ENCODE measurements around the gene DCAF6.
"Not testable (repeated sequence)": the region's sequence is repeated elsewhere in the genome, so short reads cannot be mapped to it uniquely, and the experiment has no call there.

Gene DCAF6

DNA sequence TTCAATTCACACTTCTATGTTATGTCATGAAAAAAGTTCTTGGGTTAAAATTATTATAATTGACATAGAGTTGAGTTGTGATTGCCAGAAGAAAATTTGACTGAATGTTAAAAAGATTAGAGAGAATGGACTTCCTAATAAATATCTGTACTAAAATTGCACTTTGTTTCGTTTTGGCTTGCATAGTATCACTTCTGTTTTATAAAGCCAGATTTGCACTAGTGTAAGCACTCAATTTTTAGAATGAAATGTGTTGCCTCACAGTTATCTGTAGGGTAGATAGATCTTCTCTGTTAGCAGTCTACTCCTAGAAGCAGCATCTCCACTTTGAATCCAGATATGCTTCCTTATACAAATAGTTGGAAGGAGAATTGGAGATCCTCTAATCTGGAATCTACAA is 95.5 kb downstream of the DCAF6 start:
- no peak for DNase-seq

DNA sequence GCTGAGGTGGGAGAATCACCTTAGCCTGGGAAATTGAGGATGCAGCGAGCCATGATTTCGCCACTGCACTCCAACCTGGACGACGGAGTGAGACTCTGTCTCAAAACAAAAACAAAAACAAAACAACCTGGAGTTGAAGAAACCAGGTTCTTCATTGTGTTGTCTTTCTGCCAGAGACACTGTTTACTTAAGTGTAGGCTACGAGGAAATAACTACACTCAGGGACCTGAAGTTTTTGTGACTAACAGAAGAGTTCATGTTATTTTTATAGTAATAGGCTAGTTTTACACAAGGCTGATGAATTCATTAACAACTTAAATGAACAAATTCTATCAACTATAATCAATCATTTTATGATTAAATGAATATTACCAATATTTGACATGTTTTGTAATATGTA is 98.9 kb downstream of the DCAF6 start:
- DNase-seq: no peak

DNA sequence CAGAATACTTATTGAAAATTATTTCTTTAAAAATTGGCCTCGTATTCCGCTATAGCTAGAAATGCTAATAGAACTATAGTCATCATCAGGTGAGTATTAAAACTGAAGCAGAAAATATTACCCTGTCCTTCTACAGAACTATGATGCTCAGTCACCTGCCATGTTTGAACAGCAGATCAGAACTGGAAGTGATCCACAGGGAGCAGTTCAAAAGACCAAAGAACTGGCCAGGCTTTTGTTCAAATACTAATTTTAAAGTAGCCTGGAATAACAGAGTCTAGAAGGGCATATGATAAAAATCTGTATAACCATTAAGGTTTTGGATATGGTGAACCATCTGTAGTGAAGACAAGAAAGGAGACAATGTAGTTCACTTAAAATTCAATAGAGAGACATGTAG is 105.9 kb downstream of the DCAF6 start:
- no peak for DNase-seq

DNA sequence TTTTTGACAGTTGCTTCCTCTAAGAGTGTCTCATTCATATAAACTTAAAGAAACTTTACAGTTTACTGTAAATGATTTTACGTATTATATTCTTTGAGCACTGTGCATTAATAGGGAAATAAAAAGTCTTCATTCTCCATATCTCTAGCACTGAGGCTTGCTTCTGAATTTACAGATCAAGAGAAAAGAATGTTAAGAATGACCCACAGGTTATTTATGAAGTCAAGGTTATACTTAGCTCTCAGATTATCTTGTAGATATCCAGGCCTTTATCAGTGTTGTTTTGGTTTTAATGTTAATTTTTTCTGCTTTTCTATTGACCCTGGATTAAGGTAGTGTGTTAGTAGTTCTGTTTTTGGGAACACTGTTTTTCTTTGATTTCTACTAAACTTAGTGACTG is 108.8 kb downstream of the DCAF6 start:
- DNase-seq: no peak

DNA sequence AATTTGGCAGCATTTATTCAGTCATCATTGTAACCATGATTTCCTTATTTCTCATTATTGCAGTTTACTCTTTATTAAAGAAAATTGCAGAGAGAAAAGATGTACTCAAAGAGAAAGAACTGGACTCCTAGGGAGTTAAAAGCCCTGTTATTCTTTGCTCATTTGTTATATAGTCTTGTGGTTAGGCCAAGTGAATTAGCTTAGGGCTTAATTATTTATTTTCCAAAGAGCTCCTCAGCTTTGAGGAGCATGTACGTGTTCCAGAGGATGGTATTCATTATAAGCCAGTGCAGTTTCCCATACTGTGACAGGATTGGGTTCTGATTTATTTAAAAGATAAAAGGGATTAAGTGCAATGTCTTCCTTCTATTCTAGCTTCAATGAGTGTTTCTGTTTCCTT is 113.8 kb downstream of the DCAF6 start:
- no peak for DNase-seq

DNA sequence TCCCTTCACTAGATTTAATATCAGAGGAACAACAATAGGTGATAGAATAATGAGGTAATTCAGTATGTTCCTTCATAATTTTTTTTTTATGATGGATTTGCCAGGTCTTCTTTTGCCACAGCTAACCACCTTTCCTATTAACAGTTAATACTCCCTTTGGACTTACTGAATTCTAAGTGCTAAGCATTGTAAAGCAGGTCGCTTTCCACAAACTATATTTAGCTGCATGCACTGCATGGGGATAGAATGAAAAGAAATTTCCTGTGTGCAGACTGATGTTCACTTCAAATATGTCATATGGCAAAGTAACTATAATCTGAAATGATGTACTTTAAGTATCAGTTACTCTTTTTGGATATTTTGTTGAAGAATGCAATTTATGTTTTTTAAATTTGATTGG is 114.4 kb downstream of the DCAF6 start:
- no peak for DNase-seq

DNA sequence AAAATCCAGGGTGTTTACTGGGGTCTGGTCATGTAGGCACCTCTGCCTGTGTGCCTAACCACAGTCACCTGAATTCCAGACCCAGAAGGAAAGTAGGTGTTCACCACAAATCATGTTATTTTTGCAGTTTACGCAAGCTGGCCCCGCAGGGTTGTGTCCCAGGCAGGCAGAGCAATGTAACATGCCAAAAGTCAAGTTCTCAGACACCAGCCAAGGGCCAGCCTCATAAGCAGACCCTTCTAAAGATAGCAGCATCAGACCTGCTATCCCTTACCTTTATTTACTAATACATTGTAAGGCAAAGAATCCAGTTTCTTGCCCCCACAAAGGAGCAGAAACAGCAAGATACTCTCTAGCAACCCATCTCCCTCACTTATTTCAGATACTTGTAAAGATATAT is 117.2 kb downstream of the DCAF6 start:
- no peak for DNase-seq

DNA sequence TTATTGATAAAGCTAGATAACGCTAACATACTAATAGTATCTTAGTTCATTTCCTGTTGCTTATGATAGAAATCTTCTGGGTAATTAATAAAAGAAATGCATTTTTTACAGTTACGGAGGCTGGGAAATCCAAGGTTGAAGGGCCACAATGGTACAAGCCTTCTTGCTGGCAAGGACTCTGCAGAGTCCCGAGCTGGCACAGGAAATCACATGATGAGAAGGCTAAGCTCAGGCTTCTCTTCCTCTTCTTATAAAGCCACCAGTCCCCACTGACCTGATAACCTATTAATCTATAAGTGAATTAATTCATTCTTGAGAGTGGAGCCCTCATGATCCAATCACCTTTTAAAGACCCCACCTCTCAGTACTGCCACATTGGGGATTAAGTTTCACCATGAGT is 117.6 kb downstream of the DCAF6 start:
- no peak for DNase-seq

DNA sequence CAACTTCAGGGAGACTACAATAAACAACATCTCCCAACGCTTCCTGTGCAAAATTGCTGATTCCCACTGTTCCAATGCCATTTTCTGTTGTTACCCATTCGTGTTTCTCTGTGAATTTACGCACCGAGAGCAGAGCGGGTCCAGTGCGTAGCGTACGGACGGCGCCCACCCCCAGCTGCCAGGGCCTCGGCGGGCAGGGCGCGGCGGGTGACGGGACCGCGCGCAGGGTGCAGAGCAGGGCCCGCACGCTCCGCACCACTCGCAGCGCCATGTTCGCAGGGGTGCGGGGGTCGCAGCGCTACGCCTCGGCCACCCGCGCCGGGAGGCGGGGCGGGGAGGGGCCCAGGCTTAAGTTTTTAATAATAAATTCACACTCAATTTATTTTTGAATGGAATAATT is 119.7 kb downstream of the DCAF6 start:
- not testable (repeated sequence) for DNase-seq

DNA sequence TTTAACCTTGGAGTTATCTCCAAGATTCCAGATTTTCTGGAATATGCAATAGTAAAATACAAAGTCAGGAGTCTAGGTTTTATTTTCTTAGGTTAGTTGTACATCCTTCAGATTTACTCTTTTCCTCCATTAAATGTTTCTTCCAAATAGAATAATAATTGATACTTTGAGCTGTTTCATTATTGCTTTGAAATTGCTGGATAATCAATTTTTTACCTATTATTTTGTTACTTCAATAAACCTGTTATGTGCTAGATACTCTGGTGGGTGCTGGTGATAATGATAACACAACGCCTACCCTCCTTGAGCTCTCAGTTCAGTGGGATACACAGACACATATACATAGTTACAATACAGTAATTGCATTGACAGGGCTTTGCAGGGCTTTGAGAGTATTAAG is 120.9 kb downstream of the DCAF6 start:
- no peak for DNase-seq

DNA sequence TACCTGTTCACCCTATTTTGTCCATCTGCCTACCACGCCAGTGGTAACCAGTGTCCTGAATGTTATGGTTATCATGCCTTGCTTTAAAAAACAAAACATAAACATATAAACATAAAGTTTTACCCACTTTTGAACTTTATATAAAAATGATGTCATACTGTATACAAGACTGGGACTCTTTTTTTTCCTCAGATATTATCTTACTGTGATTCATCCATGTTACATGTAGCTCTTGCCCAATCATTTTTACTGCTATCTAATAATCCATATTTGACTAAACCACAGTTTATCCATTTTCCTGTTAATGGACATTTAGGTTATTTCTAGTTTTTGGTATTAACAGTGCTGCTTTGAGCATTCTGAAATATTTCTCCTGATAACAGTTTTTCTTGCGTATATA is 121.4 kb downstream of the DCAF6 start:
- no peak for DNase-seq

DNA sequence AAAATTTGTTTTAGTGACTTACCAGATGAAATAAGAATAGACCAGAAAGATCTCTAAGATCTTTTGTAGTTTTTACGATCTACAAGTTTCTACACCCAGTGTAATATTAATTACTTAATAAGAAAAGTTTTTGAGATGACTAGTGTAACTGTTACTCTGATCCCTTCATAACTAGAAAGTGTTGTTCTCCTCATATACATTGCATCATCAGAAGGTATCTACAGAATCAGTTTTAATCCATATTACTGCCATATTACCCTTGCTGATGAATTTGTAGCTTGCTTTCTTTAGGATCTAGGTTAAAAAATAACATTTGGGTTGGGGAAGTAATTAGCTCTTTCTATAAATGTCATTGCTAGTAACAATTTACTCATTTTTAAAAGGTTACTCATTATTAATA is 127.7 kb downstream of the DCAF6 start:
- no peak for DNase-seq

DNA sequence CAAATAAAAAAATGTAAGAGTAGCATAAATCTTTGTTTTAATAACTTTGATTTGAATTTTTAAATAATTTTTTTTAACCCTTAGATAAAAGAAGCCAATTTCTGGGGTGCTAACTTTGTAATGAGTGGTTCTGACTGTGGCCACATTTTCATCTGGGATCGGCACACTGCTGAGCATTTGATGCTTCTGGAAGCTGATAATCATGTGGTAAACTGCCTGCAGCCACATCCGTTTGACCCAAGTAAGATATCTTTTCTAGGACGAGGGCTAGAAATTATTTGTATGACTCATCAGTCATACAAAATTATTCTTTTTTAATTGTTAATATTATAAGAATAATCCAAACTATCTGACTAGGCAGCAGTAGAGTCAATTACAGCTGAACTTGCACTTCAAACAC is 129.0 kb downstream of the DCAF6 start:
- no peak for DNase-seq

DNA sequence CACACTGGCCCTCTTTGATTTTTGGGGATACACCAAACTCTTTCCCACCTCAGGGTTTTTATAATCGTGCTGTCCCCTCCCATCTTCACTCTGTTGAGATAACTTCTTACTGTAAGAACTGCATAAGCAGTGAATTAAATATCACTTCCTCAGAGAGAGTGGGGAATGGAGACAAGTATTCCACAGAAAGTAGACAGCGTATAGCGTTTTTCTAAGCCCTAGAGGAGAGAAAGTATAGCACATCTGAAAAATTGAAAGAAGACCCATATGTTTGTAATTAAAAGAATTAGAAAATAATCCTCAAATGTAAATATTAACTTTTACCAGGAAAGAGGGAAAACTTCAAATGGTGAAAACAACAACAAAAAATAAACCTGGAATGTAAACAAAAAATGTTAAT is 132.9 kb downstream of the DCAF6 start:
- no peak for DNase-seq

DNA sequence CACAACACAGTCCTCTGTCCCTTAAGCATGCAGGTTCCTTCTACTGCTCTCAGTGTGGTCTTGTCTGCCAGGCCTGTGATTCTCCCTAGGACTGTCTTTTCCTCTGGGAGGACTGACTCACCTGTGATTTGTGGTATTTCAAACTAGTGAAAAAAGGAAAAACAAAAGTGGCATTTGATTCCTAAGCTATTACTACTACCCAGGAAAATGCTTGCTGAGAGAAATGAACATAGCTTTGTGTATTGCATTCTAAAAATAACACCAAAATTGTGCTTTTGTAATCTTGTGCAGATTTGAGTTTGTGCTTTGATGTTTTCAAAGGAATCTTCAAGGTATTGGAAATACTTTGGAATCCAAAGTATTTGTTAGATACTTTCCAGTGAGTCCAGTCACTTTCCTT is 143.3 kb downstream of the DCAF6 start:
- DNase-seq: no peak

DNA sequence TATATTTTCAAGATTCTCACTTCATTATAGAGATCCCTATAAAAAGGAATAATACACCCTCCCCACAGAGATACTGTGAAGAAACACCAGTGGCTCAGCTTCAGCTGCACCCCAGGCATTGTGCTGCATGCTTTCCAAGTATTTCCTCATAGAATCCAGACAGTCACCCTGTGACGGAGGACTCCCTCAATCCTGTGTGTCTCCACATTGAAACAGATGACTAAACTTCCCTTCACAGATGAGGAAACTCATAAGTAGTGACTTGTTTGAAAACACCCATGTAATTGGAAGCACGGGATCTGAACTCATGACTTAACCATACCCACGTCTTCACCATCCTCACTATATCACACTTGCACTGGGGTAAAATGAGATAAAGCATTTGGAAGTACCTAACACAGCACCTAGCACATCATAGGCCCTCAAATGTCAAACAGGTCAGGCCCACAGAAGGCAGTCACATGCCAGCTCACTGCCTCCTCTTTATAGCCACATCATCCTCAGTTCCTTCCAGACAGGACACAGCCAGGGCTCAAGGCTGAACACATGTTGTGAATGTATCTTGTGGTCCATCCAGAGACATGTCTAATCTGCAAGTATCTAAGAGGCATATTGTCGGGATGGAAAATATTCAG is 145.0 kb downstream of the DCAF6 start:
- DNase-seq: no peak

DNA sequence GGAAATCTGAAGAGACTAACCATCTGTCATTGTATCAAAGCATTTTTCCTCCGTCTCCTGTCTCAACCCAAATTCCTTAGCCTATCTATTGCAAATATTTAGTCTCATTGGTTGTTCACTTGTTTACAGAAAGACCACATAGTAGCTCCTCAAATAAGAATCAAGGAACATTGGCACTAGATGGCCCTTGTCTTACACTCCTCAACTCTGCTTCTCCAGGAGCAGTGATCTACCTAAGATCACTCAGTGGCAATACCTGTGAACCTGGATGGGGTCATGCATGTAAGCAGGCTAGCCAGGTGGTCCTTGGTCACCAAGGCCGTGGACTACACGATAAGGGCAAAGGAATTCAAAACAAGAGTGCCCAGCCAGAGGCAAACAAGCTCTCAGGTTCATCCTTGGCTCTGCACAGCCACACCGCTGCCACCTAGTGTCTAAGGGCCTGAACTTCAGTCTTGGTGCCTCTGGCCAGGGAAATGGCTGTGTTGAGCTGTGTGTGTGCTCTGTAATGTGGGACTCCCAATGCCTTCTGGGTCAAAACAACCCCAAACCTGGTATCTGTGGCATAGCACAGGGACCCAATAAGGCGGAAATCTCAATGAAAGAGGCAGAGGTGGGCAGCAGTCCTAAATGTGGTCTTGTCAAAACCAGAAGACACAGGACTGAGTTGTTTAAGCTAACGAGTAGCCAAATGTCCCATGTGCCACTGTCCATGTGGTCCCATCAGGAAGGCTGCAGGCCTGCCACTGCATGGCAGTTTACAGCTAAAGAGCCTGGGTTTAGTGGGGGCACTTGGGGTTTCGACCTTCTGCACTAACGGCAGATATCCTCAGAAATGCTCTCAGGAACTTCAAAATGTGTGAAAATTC is 145.8 kb downstream of the DCAF6 start:
- DNase-seq: peak; percentile 62

DNA sequence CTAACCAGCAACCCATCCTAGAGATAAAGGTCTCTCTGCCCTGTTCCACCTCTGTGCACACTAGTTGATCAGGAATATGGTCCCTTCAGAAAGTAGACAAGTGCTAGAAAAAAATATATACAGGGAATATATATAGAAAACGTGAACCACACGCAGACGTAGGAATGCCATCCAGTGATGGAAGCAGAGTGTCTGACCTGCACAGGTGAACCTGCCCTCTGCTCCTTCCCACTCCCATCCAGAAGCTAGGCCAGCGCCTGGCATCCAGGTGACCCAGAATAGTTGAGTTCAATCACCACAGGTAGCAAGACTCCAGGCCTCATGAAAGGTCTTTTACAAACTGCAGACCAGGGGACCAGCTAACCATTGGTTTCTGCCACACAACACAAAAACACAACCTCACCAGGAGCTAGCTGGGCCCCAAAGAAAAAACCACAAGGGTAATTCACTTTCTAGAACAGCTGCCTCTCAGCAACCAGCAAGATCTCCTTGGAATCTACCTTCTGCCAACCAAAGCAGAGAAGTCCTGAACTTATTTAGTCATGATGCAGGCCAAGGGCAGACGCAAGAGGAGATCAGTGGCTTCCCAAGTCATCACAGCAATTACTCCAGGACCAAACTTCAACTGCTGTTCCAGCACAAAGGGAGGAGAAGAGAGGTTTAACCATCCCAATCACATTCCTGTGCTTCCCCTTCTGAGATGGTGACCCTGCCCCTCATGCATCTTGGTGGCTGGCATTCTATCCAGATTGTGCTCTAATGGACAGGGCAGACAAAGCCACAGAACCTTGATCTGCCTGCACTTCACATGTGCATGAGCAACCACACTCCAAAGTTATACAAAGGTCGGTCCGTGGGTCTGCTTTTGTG is 147.2 kb downstream of the DCAF6 start:
- no peak for DNase-seq

DNA sequence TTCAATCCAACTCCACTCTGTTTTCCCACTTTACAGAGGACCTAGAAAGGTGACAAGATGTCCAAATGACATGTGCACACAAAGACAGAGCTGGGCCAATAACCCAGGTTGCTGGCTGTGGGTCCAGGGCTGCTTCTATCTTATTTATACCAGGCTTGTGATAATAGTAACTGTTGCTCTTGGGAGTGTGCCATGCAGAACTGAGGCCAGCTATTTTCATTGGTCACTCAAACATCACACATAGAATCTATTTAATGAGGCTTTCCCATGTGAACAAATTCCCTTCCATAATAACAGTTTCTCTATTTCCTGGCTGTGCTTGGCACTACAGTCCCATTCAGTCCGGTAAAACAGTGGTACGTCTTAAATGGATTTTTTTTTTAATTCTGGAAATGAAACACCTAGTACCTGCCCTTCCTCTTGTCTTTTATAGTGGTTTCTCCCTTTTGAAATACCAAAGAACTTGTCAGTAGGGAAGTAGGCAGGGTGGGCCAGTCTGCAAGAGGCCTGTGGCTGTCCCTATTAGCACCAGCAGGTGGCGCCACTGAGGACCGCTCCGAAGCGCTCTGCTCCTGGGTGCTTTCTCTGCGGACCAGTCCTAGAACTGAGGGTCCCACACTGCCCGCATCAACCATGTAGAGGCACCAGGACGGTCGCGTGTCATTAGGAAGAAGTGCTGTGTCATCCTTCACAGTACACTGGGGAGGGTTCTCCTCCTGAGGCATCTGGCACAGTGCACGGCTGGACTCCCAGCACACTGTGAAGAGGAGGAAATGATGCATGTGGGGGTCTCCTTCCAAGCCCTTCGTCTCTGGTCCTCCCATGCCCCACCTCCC is 148.1 kb downstream of the DCAF6 start:
- peak; percentile 73 for DNase-seq

DNA sequence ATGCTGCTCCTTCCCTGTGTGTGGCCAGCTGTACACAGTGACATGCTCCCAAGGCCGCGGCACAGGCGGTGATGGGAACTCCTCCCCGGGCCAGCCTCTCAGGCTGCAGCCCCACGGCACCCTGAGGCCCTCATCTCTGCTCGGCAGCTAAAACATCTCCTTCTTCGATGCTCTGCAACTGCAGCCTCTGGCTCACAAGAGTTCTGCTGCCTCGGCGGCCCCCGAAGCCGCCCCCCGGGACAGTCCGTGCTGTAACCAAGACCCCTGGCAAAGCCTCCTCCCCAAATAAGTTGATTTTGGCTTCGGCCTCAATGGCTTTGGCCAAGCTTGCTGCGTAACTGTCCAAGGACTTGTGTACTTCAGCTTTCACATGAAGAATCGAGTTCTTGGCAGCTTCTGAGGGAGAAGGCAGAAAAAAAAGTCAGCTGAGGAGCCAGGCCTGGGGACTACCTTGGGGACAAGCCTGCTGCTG is 149.0 kb downstream of the DCAF6 start:
- no peak for DNase-seq

DNA sequence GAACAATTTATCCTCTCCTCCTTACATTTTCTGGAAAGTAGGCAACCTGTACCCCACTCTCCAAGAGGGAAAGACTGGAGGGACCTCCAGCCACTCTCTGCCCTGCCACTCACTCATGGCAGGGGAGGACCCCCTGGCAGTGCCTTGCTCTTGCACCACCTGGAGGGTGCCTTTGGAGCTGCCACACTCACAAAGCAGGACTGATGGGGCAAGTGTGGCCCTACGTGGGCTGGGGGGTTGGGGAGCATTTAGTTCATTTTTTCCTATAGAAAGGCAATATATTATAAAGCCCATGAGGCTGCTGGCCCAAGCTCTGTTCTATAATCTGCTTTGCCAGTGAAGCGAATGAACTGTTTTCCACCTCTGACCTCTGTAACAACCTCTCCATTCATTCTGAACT is 150.0 kb downstream of the DCAF6 start:
- DNase-seq: no peak

DNA sequence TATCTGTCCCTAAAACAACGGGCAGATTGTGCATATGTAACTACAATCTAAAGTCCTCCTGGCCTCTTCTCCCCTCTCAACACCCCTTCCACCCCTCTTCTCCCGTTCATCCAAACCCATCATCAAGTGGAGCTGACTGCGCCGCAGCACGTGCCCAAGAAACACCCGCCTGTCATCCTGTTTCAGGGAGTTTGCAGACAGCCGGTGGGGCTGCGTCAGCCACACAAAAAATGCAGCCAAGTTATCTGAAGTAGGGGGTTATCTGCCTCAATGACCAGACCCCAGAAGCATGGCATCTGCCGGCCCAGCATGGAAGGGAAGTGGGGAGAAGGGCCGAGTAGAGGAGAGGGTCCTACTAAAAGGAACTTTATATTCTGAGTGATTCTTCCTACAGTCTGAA is 151.2 kb downstream of the DCAF6 start:
- DNase-seq: no peak
